ENCODE results near the gene CCDC182.

CCDC182 gene

GRCh38 chr17:57703273-57703672, 41.8 kb downstream of the CCDC182 start:
- TF ChIP-seq REST (IDR thresholded peaks at IDR 0.05; ENCODE audit: low read depth) (no peak), ZBTB7A (IDR thresholded peaks at IDR 0.05; ENCODE audit: low read depth) (no peak), TAF1 (IDR thresholded peaks at IDR 0.05; ENCODE audit: low read depth) (no peak), FOXM1 (IDR thresholded peaks at IDR 0.05; ENCODE audit: borderline replicate concordance, low read depth) (no peak), TEAD4 (IDR thresholded peaks at IDR 0.05) (no peak), USF1 (IDR thresholded peaks at IDR 0.05) (no peak), CEBPB (IDR thresholded peaks at IDR 0.05) (no peak), MAX (IDR thresholded peaks at IDR 0.05) (no peak), EP300 (IDR thresholded peaks at IDR 0.05; ENCODE audit: borderline replicate concordance) (no peak), TCF12 (IDR thresholded peaks at IDR 0.05; ENCODE audit: low read depth) (no peak), EGR1 (IDR thresholded peaks at IDR 0.05) (no peak), RAD21 (IDR thresholded peaks at IDR 0.05; ENCODE audit: low read depth) (no peak), CREB1 (IDR thresholded peaks at IDR 0.05; ENCODE audit: low read depth) (no peak)

- TF ChIP-seq MAX (IDR thresholded peaks at IDR 0.05): no peak
- TF ChIP-seq RAD21 (IDR thresholded peaks at IDR 0.05; ENCODE audit: low read depth): no peak
- TF ChIP-seq NFIC (IDR thresholded peaks at IDR 0.05): no peak
- TF ChIP-seq EGR1 (IDR thresholded peaks at IDR 0.05): no peak
- TF ChIP-seq CREB1 (IDR thresholded peaks at IDR 0.05; ENCODE audit: low read depth): no peak
- TF ChIP-seq TAF1 (IDR thresholded peaks at IDR 0.05; ENCODE audit: low read depth): no peak
- TF ChIP-seq TEAD4 (IDR thresholded peaks at IDR 0.05): no peak
- TF ChIP-seq EP300 (IDR thresholded peaks at IDR 0.05; ENCODE audit: borderline replicate concordance): no peak
- no peak for TF ChIP-seq CEBPB (IDR thresholded peaks at IDR 0.05)
- no peak for TF ChIP-seq USF1 (IDR thresholded peaks at IDR 0.05)
- no peak for TF ChIP-seq ZBTB7A (IDR thresholded peaks at IDR 0.05; ENCODE audit: low read depth)
- TF ChIP-seq REST (IDR thresholded peaks at IDR 0.05; ENCODE audit: low read depth): no peak
- no peak for TF ChIP-seq YY1 (IDR thresholded peaks at IDR 0.05; ENCODE audit: low read depth)
- no peak for TF ChIP-seq TCF12 (IDR thresholded peaks at IDR 0.05; ENCODE audit: low read depth)
- no peak for TF ChIP-seq FOXM1 (IDR thresholded peaks at IDR 0.05; ENCODE audit: borderline replicate concordance, low read depth)
Observed at GRCh38 chr17:57701124-57701523, 44.0 kb downstream of the CCDC182 start.

- TF ChIP-seq NFIC (IDR thresholded peaks at IDR 0.05) (no peak), USF1 (IDR thresholded peaks at IDR 0.05) (no peak), CREB1 (IDR thresholded peaks at IDR 0.05; ENCODE audit: low read depth) (no peak), MAX (IDR thresholded peaks at IDR 0.05) (no peak), TAF1 (IDR thresholded peaks at IDR 0.05; ENCODE audit: low read depth) (no peak), TCF12 (IDR thresholded peaks at IDR 0.05; ENCODE audit: low read depth) (no peak), CEBPB (IDR thresholded peaks at IDR 0.05) (no peak), REST (IDR thresholded peaks at IDR 0.05; ENCODE audit: low read depth) (no peak), TEAD4 (IDR thresholded peaks at IDR 0.05) (no peak), YY1 (IDR thresholded peaks at IDR 0.05; ENCODE audit: low read depth) (no peak), RAD21 (IDR thresholded peaks at IDR 0.05; ENCODE audit: low read depth) (no peak), FOXM1 (IDR thresholded peaks at IDR 0.05; ENCODE audit: borderline replicate concordance, low read depth) (no peak), ZBTB7A (IDR thresholded peaks at IDR 0.05; ENCODE audit: low read depth) (no peak)
Observed at GRCh38 chr17:57699751-57700219, 45.3 kb downstream of the CCDC182 start.
